ENCODE data around the gene MXRA7. TPM values are rescaled to one million over a fixed set of nuclear protein-coding genes. Genes with fewer than 3 reads are reported as not detected.

The MXRA7 gene
- total RNA-seq, 1 donor from 2014 or later, result 200 TPM

DNA sequence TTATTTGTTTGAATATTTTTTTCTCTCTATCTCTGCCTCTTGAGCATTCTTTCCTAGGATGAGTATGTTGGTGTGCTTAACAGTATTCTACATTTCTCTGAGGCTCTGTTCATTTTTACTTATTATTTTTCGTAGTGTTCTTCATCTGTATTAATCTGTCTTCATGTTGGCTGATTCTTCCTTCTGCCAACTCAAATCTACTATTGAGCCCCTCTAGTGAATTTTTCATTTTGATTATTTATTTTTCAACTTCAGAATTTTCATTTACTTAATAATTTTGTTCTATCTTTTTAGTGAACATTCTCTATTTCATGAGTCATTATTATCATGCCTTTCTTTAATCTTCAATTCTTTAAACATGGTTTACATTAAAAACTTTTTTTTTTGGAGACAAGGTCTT is 64.1 kb downstream of the MXRA7 start:
- DNase-seq (ENCODE audit: low spot score), result no peak
- TF ChIP-seq, protein P1, sequence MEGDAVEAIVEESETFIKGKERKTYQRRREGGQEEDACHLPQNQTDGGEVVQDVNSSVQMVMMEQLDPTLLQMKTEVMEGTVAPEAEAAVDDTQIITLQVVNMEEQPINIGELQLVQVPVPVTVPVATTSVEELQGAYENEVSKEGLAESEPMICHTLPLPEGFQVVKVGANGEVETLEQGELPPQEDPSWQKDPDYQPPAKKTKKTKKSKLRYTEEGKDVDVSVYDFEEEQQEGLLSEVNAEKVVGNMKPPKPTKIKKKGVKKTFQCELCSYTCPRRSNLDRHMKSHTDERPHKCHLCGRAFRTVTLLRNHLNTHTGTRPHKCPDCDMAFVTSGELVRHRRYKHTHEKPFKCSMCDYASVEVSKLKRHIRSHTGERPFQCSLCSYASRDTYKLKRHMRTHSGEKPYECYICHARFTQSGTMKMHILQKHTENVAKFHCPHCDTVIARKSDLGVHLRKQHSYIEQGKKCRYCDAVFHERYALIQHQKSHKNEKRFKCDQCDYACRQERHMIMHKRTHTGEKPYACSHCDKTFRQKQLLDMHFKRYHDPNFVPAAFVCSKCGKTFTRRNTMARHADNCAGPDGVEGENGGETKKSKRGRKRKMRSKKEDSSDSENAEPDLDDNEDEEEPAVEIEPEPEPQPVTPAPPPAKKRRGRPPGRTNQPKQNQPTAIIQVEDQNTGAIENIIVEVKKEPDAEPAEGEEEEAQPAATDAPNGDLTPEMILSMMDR (IDR thresholded peaks at IDR 0.05), result no peak
- Mint-ChIP-seq H3K4me1 (ENCODE audit: low read depth) (no peaks in the 10 kb centered on the region), H3K4me3 (ENCODE audit: unreplicated experiment) (no peak overlapping the region), H3K27ac (ENCODE audit: unreplicated experiment) (no peak overlapping the region), H3K36me3 (ENCODE audit: low read depth) (peaks cover 3% of the 10 kb centered on the region), H3K27me3 (ENCODE audit: low read depth) (peaks cover 4% of the 10 kb centered on the region), H3K9me3 (ENCODE audit: low read depth) (peaks cover 10% of the 10 kb centered on the region)

DNA sequence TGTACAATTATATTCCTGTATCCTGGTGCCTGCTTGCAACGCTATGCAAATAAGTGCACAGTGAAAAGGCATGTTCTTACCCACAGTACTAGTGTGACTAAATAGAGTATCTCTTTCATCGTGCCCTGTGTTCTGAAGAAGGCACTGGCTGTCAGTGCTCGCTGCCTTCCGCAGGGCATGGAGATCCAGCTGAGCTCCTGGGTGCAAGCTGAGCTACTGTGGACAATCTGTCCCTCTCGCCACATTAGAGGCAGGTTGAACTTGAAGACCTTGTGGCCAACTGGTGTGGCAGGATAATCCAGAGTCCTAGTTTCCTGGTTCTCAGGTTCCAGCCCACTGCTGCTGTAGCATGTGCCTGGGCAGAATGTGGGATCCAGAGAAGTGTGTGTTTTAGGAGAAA is 65.3 kb downstream of the MXRA7 start:
- no peak for DNase-seq (ENCODE audit: low spot score)
- H3K36me3 Mint-ChIP-seq (ENCODE audit: low read depth), result peaks cover 3% of the 10 kb centered on the region
- TF ChIP-seq, protein P1 (IDR thresholded peaks at IDR 0.05), result no peak
- H3K27ac Mint-ChIP-seq (ENCODE audit: unreplicated experiment), result no peak overlapping the region
- H3K4me3 Mint-ChIP-seq (ENCODE audit: unreplicated experiment), result no peak overlapping the region
- H3K27me3 Mint-ChIP-seq (ENCODE audit: low read depth), result peaks cover 4% of the 10 kb centered on the region
- H3K9me3 Mint-ChIP-seq (ENCODE audit: low read depth), result peaks cover 7% of the 10 kb centered on the region
- no peaks in the 10 kb centered on the region for H3K4me1 Mint-ChIP-seq (ENCODE audit: low read depth)

DNA sequence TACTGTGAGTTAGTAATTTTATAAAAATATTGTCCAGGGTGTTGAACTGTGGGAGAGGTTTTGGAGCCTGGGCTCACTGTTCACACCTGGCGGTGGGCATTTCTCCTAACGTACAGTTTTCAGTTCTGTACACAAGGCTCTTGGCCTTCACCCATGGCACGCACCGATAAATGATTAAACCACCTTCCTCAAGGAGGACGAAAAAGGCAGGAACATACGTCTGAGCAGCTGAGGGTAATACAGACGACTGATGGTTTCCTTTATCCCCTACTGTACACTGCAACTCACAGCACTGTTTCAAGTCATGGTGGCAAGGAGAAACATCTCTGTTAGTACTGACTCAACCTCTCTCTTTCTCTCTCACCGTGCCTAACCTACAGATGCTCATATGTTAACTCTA is 65.8 kb downstream of the MXRA7 start:
- no peak for DNase-seq (ENCODE audit: low spot score)
- Mint-ChIP-seq H3K9me3 (ENCODE audit: low read depth) (peaks cover 7% of the 10 kb centered on the region), H3K36me3 (ENCODE audit: low read depth) (peaks cover 3% of the 10 kb centered on the region), H3K27me3 (ENCODE audit: low read depth) (peaks cover 4% of the 10 kb centered on the region), H3K27ac (ENCODE audit: unreplicated experiment) (no peak overlapping the region), H3K4me1 (ENCODE audit: low read depth) (no peaks in the 10 kb centered on the region), H3K4me3 (ENCODE audit: unreplicated experiment) (no peak overlapping the region)
- TF ChIP-seq, protein P1 (IDR thresholded peaks at IDR 0.05), result no peak

DNA sequence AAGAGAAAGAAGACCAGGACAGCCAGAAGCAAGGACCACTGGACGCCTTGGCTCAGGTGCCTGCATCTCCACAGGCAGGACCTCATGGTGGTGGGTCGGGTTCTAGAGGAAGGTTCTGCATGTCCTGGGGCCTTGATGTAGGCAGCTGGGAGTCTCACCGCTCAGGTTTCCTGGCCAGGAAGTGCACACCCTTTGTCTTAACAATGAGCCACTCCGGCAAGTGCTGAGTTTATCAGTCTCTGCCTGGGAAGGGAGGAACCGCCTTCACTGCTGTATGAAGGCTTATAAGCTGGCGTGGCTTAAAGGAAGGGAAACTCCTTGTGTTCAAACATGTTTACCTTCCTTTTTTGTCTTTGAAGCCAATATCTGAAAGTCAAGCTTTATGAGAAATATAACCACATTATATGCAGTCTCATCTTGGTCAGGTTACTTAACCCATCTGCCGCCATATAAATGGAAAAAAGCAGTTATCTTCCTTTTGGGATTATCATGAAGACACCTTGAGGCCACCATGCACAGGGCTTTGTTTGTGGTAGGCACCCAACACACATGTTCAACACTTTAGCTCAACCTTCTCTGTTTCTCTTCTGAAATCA is 67.1 kb downstream of the MXRA7 start, which contains the start of gene ST6GALNAC1:
Gene ST6GALNAC1, minus strand, starts transcription at position 205 of the 596 bp plus-strand sequence. Its CDS starts 119 bp downstream, at position 86.
- no peak for DNase-seq (ENCODE audit: low spot score)
- Mint-ChIP-seq H3K27ac (ENCODE audit: unreplicated experiment) (no peak within 1 kb of the TSS), H3K4me1 (ENCODE audit: low read depth) (no peaks in the 10 kb centered on the region), H3K27me3 (ENCODE audit: low read depth) (peaks cover 4% of the 10 kb centered on the region), H3K4me3 (ENCODE audit: unreplicated experiment) (no peak within 1 kb of the TSS), H3K36me3 (ENCODE audit: low read depth) (peaks cover 3% of the 10 kb centered on the region), H3K9me3 (ENCODE audit: low read depth) (peaks cover 7% of the 10 kb centered on the region)
- TF ChIP-seq, protein P1 (IDR thresholded peaks at IDR 0.05), result no peak

DNA sequence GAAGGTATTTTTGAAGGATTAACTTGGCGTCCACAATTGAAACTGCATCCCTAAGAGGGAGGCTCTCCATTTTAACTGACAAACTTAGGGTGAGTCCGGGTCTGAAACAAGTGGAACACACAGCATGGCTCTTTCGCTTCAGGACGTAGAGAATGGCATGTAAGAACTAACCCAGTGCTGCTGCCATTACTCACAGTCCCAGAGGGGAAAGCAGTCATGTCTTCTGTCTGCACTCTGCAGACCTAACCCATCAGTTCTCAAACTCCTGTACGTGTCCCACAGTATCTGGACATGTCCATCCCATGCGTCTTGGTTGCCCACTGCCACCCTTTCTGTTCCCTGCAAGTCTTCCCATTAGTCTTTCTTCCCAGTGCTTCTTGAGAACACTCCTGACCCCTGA is 67.8 kb downstream of the MXRA7 start:
- Mint-ChIP-seq H3K27me3 (ENCODE audit: low read depth) (peaks cover 4% of the 10 kb centered on the region), H3K4me3 (ENCODE audit: unreplicated experiment) (no peak overlapping the region), H3K36me3 (ENCODE audit: low read depth) (peaks cover 3% of the 10 kb centered on the region), H3K4me1 (ENCODE audit: low read depth) (no peaks in the 10 kb centered on the region), H3K9me3 (ENCODE audit: low read depth) (peaks cover 7% of the 10 kb centered on the region), H3K27ac (ENCODE audit: unreplicated experiment) (no peak overlapping the region)
- TF ChIP-seq, protein P1 (IDR thresholded peaks at IDR 0.05), result no peak
- no peak for DNase-seq (ENCODE audit: low spot score)

Data from chondrocyte (in vitro differentiated cells).